Subcutaneous abdominal adipose tissue (tissue), 5 donors: ENCODE data around the gene VSTM2B.

Source experiments
- H3K27ac ChIP-seq: one replicate; pipeline ENCODE4 v1.7.0; 2013; ENCODE audit warnings: low read depth, mild to moderate bottlenecking, inconsistent platforms, low read length, moderate library complexity
- H3K27me3 ChIP-seq, 5 donors: one replicate each; pipeline ENCODE4 v1.7.0; 2013; ENCODE audit warnings: low read length in 5 of 5, inconsistent platforms in 1 of 5; ENCODE audit not compliant: control insufficient read depth in 5 of 5, insufficient read depth in 4 of 5
- H3K36me3 ChIP-seq, 5 donors: one replicate each; pipeline ENCODE4 v1.7.0; 2013; ENCODE audit warnings: low read length in 5 of 5; ENCODE audit not compliant: control insufficient read depth in 5 of 5, insufficient read depth in 5 of 5
- H3K4me1 ChIP-seq, 5 donors: one replicate each; pipeline ENCODE4 v1.7.0; 2013; ENCODE audit warnings: low read length in 5 of 5, mild to moderate bottlenecking in 3 of 5, moderate library complexity in 1 of 5; ENCODE audit not compliant: control insufficient read depth in 5 of 5, insufficient read depth in 5 of 5
- H3K4me3 ChIP-seq, 5 donors: one replicate each; pipeline ENCODE4 v1.7.0; 2013; ENCODE audit warnings: low read length in 5 of 5, low read depth in 1 of 5
- H3K9ac ChIP-seq, 5 donors: one replicate each; pipeline ENCODE4 v1.7.0; 2013; ENCODE audit warnings: low read length in 5 of 5, mild to moderate bottlenecking in 4 of 5, moderate library complexity in 3 of 5
- H3K9me3 ChIP-seq, 5 donors: one replicate each; pipeline ENCODE4 v1.7.0; 2013; ENCODE audit warnings: low read length in 5 of 5; ENCODE audit not compliant: control insufficient read depth in 5 of 5
- donor health status: healthy.
- donor health status: healthy.
- donor health status: healthy.
- donor health status: healthy.
- donor health status: healthy.

VSTM2B gene

GRCh38 chr19:29537181-29537580 is 11.4 kb downstream of the VSTM2B start:
- Histone ChIP-seq H3K9ac (no peak overlapping the region), H3K27me3 (peaks cover 12 to 32% (median 26%) of the 10 kb centered on the region in 5 donors), H3K27ac (no peak overlapping the region), H3K4me1 (no peaks in the 10 kb centered on the region), H3K9me3 (peaks cover 0 to 4% (median 0%) of the 10 kb centered on the region in 5 donors), H3K36me3 (no peaks in the 10 kb centered on the region), H3K4me3 (no peak overlapping the region)

GRCh38 chr19:29537601-29538000 is 11.8 kb downstream of the VSTM2B start:
- H3K9ac ChIP-seq: no peak overlapping the region
- peaks cover 12 to 31% (median 24%) of the 10 kb centered on the region in 5 donors for H3K27me3 ChIP-seq
- no peaks in the 10 kb centered on the region for H3K4me1 ChIP-seq
- H3K27ac ChIP-seq: no peak overlapping the region
- no peak overlapping the region for H3K4me3 ChIP-seq
- peaks cover 0 to 5% (median 3%) of the 10 kb centered on the region in 5 donors for H3K9me3 ChIP-seq
- H3K36me3 ChIP-seq: no peaks in the 10 kb centered on the region

GRCh38 chr19:29538146-29538545 is 12.4 kb downstream of the VSTM2B start:
- no peak overlapping the region for H3K4me3 ChIP-seq
- peaks cover 9 to 26% (median 19%) of the 10 kb centered on the region in 5 donors for H3K27me3 ChIP-seq
- H3K9ac ChIP-seq: no peak overlapping the region
- H3K36me3 ChIP-seq: no peaks in the 10 kb centered on the region
- H3K27ac ChIP-seq: no peak overlapping the region
- H3K4me1 ChIP-seq: no peaks in the 10 kb centered on the region
- H3K9me3 ChIP-seq: peaks cover 0 to 8% (median 3%) of the 10 kb centered on the region in 5 donors

- peaks cover 0 to 8% (median 3%) of the 10 kb centered on the region in 5 donors for H3K9me3 ChIP-seq
- no peak overlapping the region for H3K27ac ChIP-seq
- H3K4me1 ChIP-seq: no peaks in the 10 kb centered on the region
- peaks cover 4 to 22% (median 16%) of the 10 kb centered on the region in 5 donors for H3K27me3 ChIP-seq
- H3K4me3 ChIP-seq: no peak overlapping the region
- no peak overlapping the region for H3K9ac ChIP-seq
- H3K36me3 ChIP-seq: no peaks in the 10 kb centered on the region
Observed at GRCh38 chr19:29538651-29539050, 12.9 kb downstream of the VSTM2B start.

GRCh38 chr19:29539131-29539530 is 13.3 kb downstream of the VSTM2B start:
- Histone ChIP-seq H3K9me3 (peaks cover 0 to 8% (median 3%) of the 10 kb centered on the region in 5 donors), H3K4me3 (no peak overlapping the region), H3K27me3 (peaks cover 0 to 17% (median 11%) of the 10 kb centered on the region in 5 donors), H3K9ac (no peak overlapping the region), H3K36me3 (no peaks in the 10 kb centered on the region), H3K27ac (no peak overlapping the region), H3K4me1 (no peaks in the 10 kb centered on the region)

- no peak overlapping the region for H3K9ac ChIP-seq
- H3K36me3 ChIP-seq: no peaks in the 10 kb centered on the region
- peaks cover 0 to 8% (median 3%) of the 10 kb centered on the region in 5 donors for H3K9me3 ChIP-seq
- H3K27me3 ChIP-seq: peaks cover 0 to 16% (median 11%) of the 10 kb centered on the region in 5 donors
- H3K27ac ChIP-seq: no peak overlapping the region
- no peak overlapping the region for H3K4me3 ChIP-seq
- no peaks in the 10 kb centered on the region for H3K4me1 ChIP-seq
Observed at GRCh38 chr19:29539670-29540069, 13.9 kb downstream of the VSTM2B start.

- Histone ChIP-seq H3K36me3 (no peaks in the 10 kb centered on the region), H3K4me1 (no peaks in the 10 kb centered on the region), H3K27ac (no peak overlapping the region), H3K9ac (no peak overlapping the region), H3K4me3 (no peak overlapping the region), H3K27me3 (peaks cover 0 to 16% (median 11%) of the 10 kb centered on the region in 5 donors), H3K9me3 (peaks cover 0 to 8% (median 3%) of the 10 kb centered on the region in 5 donors)
Observed at GRCh38 chr19:29540114-29540513, 14.3 kb downstream of the VSTM2B start.

- peaks cover 0 to 18% (median 14%) of the 10 kb centered on the region in 5 donors for H3K27me3 ChIP-seq
- H3K9ac ChIP-seq: no peak overlapping the region
- H3K9me3 ChIP-seq: peaks cover 0 to 10% (median 3%) of the 10 kb centered on the region in 5 donors
- H3K4me3 ChIP-seq: no peak overlapping the region
- no peaks in the 10 kb centered on the region for H3K4me1 ChIP-seq
- no peak overlapping the region for H3K27ac ChIP-seq
- no peaks in the 10 kb centered on the region for H3K36me3 ChIP-seq
Observed at GRCh38 chr19:29541473-29542253, 15.9 kb downstream of the VSTM2B start.

- Histone ChIP-seq H3K4me3 (no peak overlapping the region), H3K36me3 (no peaks in the 10 kb centered on the region), H3K27me3 (peaks cover 0 to 18% (median 15%) of the 10 kb centered on the region in 5 donors), H3K9me3 (peaks cover 0 to 10% (median 3%) of the 10 kb centered on the region in 5 donors), H3K4me1 (no peaks in the 10 kb centered on the region), H3K27ac (no peak overlapping the region), H3K9ac (no peak overlapping the region)
Observed at GRCh38 chr19:29542327-29542726, 16.5 kb downstream of the VSTM2B start.

- Histone ChIP-seq H3K4me1 (no peaks in the 10 kb centered on the region), H3K27me3 (peaks cover 0 to 19% (median 16%) of the 10 kb centered on the region in 5 donors), H3K9ac (no peak overlapping the region), H3K4me3 (no peak overlapping the region), H3K9me3 (peaks cover 0 to 10% (median 3%) of the 10 kb centered on the region in 5 donors), H3K36me3 (no peaks in the 10 kb centered on the region), H3K27ac (no peak overlapping the region)
Observed at GRCh38 chr19:29542776-29543175, 17.0 kb downstream of the VSTM2B start.
